Memory B cell (primary cell): ENCODE data around the gene CD52.

Experiments used
- ATAC-seq: fragments of 150-1000 bp; cut with Tn5 transposase; 2 replicates; pipeline ENCODE4 v1.10.0; 2021; ENCODE audit warnings: low read depth, mild to moderate bottlenecking, moderate library complexity
- DNase-seq, 2 donors: peaks; one replicate each; pipeline ENCODE4 v3.0.0; 2022; ENCODE audit warnings: low spot score in 2 of 2
- H3K27ac Mint-ChIP-seq: one replicate; pipeline ENCODE4 v1.8.0; 2022; ENCODE audit warnings: mild to moderate bottlenecking, moderate library complexity, mixed read lengths
- H3K27me3 Mint-ChIP-seq: one replicate; pipeline ENCODE4 v1.8.0; 2022; ENCODE audit warnings: mixed read lengths
- H3K36me3 Mint-ChIP-seq: one replicate; pipeline ENCODE4 v1.8.0; 2022; ENCODE audit warnings: mild to moderate bottlenecking, mixed read lengths
- H3K4me1 Mint-ChIP-seq: one replicate; pipeline ENCODE4 v1.8.0; 2022; ENCODE audit warnings: mixed read lengths
- H3K4me3 Mint-ChIP-seq: one replicate; pipeline ENCODE4 v1.8.0; 2022; ENCODE audit warnings: mild to moderate bottlenecking, moderate library complexity, mixed read lengths
- H3K9me3 Mint-ChIP-seq: one replicate; pipeline ENCODE4 v1.8.0; 2022; ENCODE audit warnings: mixed read lengths

The CD52 gene

GRCh38 chr1:26280333-26281042 is 37.3 kb upstream of the CD52 start:
- peaks cover 66% of the 10 kb centered on the region for H3K4me1 Mint-ChIP-seq
- H3K9me3 Mint-ChIP-seq, result no peaks in the 10 kb centered on the region
- H3K27me3 Mint-ChIP-seq, result no peaks in the 10 kb centered on the region
- H3K4me3 Mint-ChIP-seq, result peak overlapping the region; percentile 93
- peaks cover 10% of the 10 kb centered on the region for H3K36me3 Mint-ChIP-seq
- peak overlapping the region; percentile 70 for H3K27ac Mint-ChIP-seq
- DNase-seq (no peak), ATAC-seq (no peak)

- no peak for DNase-seq
- H3K4me1 Mint-ChIP-seq, result peaks cover 67% of the 10 kb centered on the region
- peaks cover 10% of the 10 kb centered on the region for H3K36me3 Mint-ChIP-seq
- H3K27ac Mint-ChIP-seq, result peak overlapping the region; percentile 70
- H3K27me3 Mint-ChIP-seq, result no peaks in the 10 kb centered on the region
- no peak for ATAC-seq
- peak overlapping the region; percentile 83 for H3K4me3 Mint-ChIP-seq
- no peaks in the 10 kb centered on the region for H3K9me3 Mint-ChIP-seq
These were observed 36.4 kb upstream of the CD52 start for GRCh38 chr1:26281091-26281958.

GRCh38 chr1:26281971-26282370 is 35.8 kb upstream of the CD52 start:
- DNase-seq, result no peak
- Mint-ChIP-seq H3K4me1 (peaks cover 65% of the 10 kb centered on the region), H3K4me3 (peak overlapping the region; percentile 83), H3K36me3 (peaks cover 10% of the 10 kb centered on the region), H3K27ac (peak overlapping the region; percentile 70), H3K27me3 (no peaks in the 10 kb centered on the region), H3K9me3 (no peaks in the 10 kb centered on the region)
- no peak for ATAC-seq

- Mint-ChIP-seq H3K4me3 (peak overlapping the region; percentile 51), H3K36me3 (peaks cover 10% of the 10 kb centered on the region), H3K27ac (peak overlapping the region; percentile 78), H3K4me1 (peaks cover 67% of the 10 kb centered on the region), H3K27me3 (no peaks in the 10 kb centered on the region), H3K9me3 (no peaks in the 10 kb centered on the region)
- no peak for ATAC-seq
- DNase-seq, result no peak
These were observed 35.3 kb upstream of the CD52 start for GRCh38 chr1:26282401-26282918.

- DNase-seq (no peak), ATAC-seq (no peak)
- peaks cover 76% of the 10 kb centered on the region for H3K4me1 Mint-ChIP-seq
- peak overlapping the region; percentile 58 for H3K4me3 Mint-ChIP-seq
- no peaks in the 10 kb centered on the region for H3K27me3 Mint-ChIP-seq
- H3K9me3 Mint-ChIP-seq, result no peaks in the 10 kb centered on the region
- peak overlapping the region; percentile 78 for H3K27ac Mint-ChIP-seq
- peaks cover 10% of the 10 kb centered on the region for H3K36me3 Mint-ChIP-seq
These were observed 34.4 kb upstream of the CD52 start for GRCh38 chr1:26283279-26283853.

GRCh38 chr1:26283871-26284596 is 33.7 kb upstream of the CD52 start:
- peaks cover 10% of the 10 kb centered on the region for H3K36me3 Mint-ChIP-seq
- H3K27me3 Mint-ChIP-seq, result no peaks in the 10 kb centered on the region
- DNase-seq (no peak), ATAC-seq (no peak)
- H3K27ac Mint-ChIP-seq, result peak overlapping the region; percentile 78
- peak overlapping the region; percentile 69 for H3K4me3 Mint-ChIP-seq
- H3K4me1 Mint-ChIP-seq, result peaks cover 79% of the 10 kb centered on the region
- H3K9me3 Mint-ChIP-seq, result no peaks in the 10 kb centered on the region

GRCh38 chr1:26284597-26285347 is 33.0 kb upstream of the CD52 start:
- H3K4me3 Mint-ChIP-seq, result peak overlapping the region; percentile 69
- peak overlapping the region; percentile 78 for H3K27ac Mint-ChIP-seq
- H3K27me3 Mint-ChIP-seq, result no peaks in the 10 kb centered on the region
- peaks cover 82% of the 10 kb centered on the region for H3K4me1 Mint-ChIP-seq
- ATAC-seq (peak; percentile 48), DNase-seq (peak; percentile 70 to 84)
- peaks cover 10% of the 10 kb centered on the region for H3K36me3 Mint-ChIP-seq
- H3K9me3 Mint-ChIP-seq, result no peaks in the 10 kb centered on the region

GRCh38 chr1:26285366-26286063 is 32.2 kb upstream of the CD52 start:
- H3K4me3 Mint-ChIP-seq, result peak overlapping the region; percentile 69
- peak overlapping the region; percentile 78 for H3K27ac Mint-ChIP-seq
- ATAC-seq, result no peak
- peaks cover 10% of the 10 kb centered on the region for H3K36me3 Mint-ChIP-seq
- peaks cover 86% of the 10 kb centered on the region for H3K4me1 Mint-ChIP-seq
- no peaks in the 10 kb centered on the region for H3K9me3 Mint-ChIP-seq
- DNase-seq, result no peak
- H3K27me3 Mint-ChIP-seq, result no peaks in the 10 kb centered on the region

GRCh38 chr1:26286064-26286416 is 31.7 kb upstream of the CD52 start:
- ATAC-seq (no peak), DNase-seq (no peak)
- Mint-ChIP-seq H3K27me3 (no peaks in the 10 kb centered on the region), H3K4me1 (peaks cover 86% of the 10 kb centered on the region), H3K36me3 (peaks cover 8% of the 10 kb centered on the region), H3K4me3 (peak overlapping the region; percentile 11), H3K27ac (peak overlapping the region; percentile 78), H3K9me3 (no peaks in the 10 kb centered on the region)

GRCh38 chr1:26287033-26287711 is 30.6 kb upstream of the CD52 start:
- ATAC-seq (peak; percentile 41), DNase-seq (peak; percentile 48 to 63)
- Mint-ChIP-seq H3K36me3 (peaks cover 1% of the 10 kb centered on the region), H3K27me3 (no peaks in the 10 kb centered on the region), H3K4me3 (peak overlapping the region; percentile 70), H3K27ac (peak overlapping the region; percentile 96), H3K4me1 (peaks cover 87% of the 10 kb centered on the region), H3K9me3 (no peaks in the 10 kb centered on the region)

GRCh38 chr1:26287811-26288210 is 29.9 kb upstream of the CD52 start:
- Mint-ChIP-seq H3K4me3 (peak overlapping the region; percentile 70), H3K36me3 (peaks cover under 1% of the 10 kb centered on the region), H3K27ac (peak overlapping the region; percentile 96), H3K9me3 (no peaks in the 10 kb centered on the region), H3K4me1 (peaks cover 86% of the 10 kb centered on the region), H3K27me3 (no peaks in the 10 kb centered on the region)
- ATAC-seq, result no peak
- DNase-seq, result no peak

- Mint-ChIP-seq H3K4me3 (peak overlapping the region; percentile 70), H3K4me1 (peaks cover 84% of the 10 kb centered on the region), H3K36me3 (no peaks in the 10 kb centered on the region), H3K27ac (peak overlapping the region; percentile 96), H3K9me3 (no peaks in the 10 kb centered on the region), H3K27me3 (no peaks in the 10 kb centered on the region)
- no peak for DNase-seq
- peak; percentile 12 for ATAC-seq
These were observed 29.3 kb upstream of the CD52 start for GRCh38 chr1:26288311-26288941.
